HUDEP-2 (cell line): Measurements from ENCODE around the gene FTCDNL1.

Experiments used
- DNase-seq, 76 experiments: peaks; one replicate each; lab custom pipeline; 2025; ENCODE audit not compliant: unreplicated experiment in 76 of 76; lab: John Stamatoyannopoulos, UW

FTCDNL1 gene

DNA sequence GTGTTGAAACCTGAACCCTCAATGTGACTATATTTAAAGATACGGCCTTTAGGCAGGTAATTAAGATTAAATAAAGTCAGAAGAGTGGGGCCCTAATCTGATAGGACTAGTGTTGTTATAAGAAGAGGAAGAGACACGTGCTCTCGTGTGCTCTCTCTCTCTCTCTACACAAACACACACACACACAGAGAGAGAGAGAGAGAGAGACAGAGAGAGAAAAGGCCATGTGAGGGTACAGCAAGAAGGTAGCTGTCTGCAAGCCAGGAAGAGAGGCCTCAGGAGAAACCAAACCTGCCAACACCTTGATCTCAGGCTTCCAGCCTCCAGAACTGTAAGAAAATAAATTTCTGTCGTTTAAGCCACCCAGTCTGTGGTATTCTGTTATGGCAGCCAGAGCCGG is 106.7 kb downstream of the FTCDNL1 start:
- DNase-seq: no peak

DNA sequence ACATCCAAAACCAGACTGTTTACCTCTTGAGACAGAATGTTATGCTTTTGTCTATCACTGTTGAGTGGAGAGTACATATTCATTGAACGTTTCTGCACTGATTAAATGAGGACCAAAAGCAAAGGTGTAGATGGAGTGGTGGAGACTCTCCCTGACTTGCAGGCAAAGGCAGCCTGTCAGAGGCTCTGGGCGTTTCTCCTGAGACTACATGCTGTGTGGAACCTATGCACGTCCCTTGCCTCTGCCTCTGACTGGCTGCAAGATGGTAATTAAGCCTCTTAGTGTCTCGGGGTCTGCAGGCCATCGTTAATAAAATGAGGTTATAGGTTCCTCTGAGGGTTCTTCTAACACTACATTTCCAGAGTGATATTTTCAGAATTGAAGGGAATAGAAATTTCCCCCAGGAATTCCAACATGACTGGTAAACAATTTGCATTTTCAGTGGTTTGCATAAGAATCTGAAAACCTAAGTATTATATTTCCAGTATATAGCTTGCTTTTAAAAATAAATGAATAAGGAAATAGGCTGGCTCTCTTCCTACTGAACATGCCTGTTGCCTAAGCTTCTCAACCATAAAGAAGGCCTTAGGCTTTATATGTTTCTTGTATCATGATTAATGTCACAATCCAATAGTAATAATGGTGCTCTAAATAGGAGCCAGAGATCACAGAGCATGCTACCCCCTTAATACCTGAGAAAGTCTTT is 107.4 kb downstream of the FTCDNL1 start:
- no peak for DNase-seq

DNA sequence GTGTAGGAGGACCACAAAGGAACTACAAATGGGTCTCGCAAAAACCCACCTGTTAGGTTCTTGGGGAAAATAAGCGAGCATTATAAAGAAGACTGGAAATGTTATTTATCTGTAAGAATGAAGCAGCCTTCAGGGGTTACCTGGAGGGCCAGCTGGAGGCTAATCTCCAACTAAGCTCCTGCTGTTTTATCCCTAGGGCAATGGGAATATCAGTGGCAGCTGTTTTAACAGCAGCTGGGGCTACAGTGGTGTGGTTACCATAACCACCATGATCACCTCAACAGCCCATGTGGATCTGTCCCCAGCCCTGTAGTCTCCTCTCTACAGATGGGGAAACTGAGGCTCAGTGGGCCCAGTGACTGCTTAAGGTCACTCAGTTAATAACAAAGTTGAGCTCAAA is 108.1 kb downstream of the FTCDNL1 start:
- no peak for DNase-seq

DNA sequence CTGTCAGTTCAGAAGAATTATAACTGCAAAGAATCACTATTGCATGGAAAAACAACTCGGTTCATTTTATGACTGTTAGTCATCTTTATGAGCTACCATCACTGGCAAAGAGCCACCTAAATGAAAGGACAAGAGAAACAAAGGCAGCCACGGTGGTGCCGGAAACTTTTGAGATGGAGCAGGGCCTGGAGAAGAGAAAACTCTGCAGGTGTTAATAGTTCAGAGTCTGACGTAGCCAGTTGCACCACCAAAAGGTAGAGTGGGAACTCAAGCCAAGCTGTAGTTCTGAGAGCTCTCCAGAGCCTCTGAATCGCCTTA is 110.9 kb downstream of the FTCDNL1 start:
- no peak for DNase-seq

DNA sequence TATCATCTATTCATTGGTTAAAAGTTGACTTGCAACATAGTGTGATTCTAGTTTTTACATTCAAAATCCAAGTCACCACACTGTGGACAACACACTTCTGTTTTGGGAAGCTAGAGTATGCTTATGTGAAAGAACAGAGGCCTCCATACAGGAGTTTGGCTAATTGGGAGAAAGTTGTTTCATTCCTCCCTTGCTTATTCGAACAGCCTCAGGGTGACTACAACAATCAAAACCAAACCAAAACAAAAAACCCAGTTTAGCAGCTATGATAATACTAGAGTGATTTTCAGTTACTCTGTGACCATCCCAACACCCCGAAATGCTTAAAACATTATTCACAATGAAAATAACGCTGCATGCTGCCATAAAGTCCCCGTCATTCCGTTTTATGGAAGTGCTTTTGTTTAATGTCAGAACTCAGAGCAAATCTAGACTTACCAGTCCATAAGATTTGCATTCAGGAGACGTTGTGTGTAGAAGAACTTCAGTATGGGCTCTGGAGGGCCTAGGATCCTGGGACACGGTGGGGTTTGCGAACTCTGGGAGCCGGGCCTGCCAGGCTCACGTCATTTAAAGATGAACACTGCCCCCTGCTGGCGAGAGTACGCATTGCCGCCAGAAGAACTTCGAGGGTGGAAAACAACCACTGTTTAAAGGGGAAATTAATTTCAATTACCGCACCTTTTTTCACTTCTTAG is 111.4 kb downstream of the FTCDNL1 start:
- DNase-seq: peak in 52 of 76 experiments; percentile 1 to 66 (median 28)

DNA sequence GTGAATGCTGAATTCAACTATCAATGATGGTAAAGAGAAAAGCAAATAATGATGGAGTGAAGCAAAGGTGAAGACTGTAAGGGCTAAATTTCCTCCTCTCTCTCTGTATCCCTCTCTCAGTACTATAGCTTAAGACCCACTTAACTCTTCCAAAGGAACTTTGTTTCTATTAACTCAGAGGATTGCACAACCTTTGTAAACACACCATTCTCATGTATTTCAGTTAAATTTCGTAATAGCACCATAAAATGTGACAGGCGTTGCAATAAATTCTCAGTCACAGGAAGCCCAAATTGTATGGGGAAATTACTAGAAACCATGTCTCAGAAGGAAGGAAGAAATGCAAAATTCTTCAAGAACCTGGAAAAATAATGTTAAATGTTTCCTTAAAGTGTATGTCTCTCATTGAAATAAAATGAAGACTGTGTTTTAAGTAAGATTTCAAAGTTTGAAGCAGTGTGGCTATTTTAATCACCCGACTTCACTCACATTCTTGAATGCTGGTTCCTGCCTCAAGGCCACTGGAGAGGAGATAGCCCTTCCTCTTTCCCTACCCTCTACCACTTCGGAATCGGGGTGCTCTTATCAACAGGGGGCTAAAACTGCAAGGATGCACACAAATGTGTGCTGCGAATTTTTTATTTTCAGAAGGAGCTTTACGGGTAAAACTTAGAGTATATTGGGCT is 112.1 kb downstream of the FTCDNL1 start:
- no peak for DNase-seq

DNA sequence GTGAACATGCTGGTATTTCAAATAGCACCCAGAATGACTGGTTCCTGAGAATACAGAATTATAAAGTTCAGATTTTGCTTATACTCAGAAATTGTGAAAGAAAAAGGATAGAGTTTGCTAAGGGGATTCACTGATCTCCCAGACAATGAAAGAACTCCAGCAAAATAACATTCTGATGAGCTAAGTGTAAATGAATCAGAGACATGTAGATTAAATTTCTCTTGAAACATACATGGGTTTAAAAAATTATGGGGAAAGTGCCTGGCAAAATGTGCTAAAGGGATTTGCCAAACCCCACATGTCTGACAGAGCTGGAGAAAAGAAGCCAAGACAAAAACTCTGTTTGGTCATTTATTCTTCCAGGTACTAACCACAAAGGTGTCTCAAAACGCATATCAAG is 116.3 kb downstream of the FTCDNL1 start:
- no peak for DNase-seq

DNA sequence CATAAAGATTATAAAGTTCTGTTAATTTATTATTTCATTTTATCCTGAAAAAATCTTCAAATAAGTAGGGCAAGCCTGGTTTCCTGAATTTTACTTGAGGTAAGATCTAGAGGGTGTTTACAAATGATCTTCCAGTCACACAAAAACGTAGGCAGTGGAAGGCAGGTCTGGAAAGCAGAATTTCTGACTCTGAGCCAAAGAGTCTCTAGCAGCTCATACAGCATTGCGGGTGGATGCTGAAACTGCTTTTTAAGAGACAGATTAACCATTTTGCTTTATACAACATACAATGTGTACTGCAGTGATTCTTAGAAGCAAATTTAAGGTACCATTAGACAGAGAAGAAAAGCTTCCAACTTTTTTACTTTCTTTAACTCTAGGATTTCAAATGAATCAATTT is 117.0 kb downstream of the FTCDNL1 start:
- no peak for DNase-seq

DNA sequence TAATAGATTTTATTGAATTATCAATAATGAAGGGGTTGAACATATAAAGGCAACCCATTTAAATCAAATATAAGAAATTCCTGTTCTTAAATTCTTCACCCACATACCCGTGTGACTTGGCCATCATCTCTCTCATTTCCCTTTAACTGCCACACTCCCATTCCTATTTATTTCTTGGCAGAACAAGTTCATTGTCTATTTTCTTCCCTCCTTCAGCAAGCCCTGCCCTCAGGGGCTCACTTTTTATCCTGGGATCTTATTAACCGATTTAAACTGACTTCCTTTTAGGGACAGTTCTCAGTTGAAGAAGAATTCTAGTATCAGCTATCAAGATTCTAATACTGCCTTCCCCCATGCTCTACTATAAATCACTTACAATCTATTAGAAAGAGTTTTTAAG is 123.2 kb downstream of the FTCDNL1 start:
- no peak for DNase-seq

DNA sequence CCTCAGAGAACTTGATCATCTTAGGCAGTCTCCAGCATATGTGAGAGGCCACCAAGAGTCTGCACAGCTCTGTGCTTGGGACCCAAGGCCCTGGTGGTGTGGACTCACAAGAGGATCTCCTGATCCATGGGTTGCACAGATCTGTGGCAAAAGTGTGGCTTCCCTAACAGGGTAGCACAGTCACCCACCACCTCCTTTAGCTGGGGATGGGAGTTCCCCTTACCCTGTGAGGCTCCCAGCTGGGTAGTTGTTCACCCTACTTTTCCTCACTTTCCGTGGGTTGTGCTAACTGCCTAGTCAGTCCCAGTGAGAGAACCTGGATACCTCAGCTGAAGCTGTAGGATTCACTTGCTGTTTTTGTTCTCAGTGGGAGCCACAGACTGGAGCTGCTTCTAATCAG is 123.7 kb downstream of the FTCDNL1 start:
- no peak for DNase-seq

DNA sequence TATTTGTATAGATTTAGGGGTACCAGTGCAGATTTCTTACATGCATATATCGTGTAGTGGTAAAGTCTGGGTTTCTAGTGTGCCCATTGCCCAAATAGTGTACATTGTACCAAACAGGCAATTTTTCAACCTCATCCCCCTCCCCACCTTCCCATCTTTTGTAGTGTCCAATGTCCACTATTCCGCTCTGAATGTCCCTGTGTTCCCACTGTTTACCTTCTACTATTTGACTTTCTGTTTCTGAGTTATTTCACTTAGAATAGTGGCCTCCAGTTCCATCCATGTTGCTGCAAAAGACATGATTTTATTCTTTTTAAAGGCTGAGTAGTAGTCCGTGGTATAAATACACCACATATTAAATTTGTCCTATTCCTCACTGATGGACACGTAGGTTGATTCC is 132.9 kb downstream of the FTCDNL1 start:
- no peak for DNase-seq

DNA sequence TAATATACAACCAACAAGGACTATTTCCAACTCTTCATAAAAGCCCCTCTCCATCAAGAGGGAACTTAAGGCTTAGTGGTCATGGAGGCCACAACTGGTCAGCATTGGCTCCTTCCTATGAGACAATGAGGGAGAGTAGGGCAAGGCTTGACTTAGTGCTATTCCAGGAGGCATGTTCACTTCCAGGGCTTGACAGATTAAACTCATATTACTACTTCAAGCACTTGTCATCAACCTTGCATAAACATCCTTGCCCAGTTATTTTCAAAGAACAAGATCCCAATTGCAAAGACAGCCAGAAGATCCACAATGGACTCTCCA is 133.4 kb downstream of the FTCDNL1 start:
- DNase-seq: no peak

DNA sequence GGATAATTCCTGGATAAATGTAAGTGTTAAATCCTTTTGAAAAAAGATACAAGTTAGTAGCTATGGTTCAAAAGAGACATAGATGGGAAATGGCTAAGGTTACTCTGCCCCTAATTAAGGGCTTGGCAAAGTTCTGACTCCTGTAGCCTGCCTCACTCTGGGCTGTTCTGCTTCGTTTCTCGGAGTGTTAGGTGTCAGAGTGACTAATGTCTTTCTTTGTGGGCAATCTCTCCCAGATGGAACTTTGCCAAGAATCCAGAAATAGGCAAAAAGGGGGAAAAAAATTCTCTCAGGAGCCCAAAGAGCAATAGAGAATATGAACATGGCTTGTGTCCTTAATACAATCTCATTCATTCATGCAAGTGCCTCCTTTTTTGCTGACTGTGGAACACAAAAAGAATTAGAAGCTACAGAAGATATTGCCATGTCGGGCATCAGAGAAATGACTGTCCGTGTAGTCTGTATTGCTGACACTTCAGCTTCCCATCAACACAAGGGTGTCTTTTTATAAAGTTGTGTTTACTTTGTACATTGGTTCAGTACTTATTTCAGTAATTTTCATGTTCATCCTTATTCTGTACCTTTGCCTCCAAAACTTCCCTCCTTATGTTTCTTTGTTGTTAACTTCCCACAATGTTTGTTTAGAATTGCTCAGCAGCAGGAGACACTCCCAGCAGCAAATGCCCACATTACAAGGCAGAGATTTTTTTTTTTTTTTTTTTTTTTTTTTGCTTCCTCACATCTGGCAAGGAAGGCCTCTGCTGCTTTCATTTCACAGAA is 134.0 kb downstream of the FTCDNL1 start:
- no peak for DNase-seq

DNA sequence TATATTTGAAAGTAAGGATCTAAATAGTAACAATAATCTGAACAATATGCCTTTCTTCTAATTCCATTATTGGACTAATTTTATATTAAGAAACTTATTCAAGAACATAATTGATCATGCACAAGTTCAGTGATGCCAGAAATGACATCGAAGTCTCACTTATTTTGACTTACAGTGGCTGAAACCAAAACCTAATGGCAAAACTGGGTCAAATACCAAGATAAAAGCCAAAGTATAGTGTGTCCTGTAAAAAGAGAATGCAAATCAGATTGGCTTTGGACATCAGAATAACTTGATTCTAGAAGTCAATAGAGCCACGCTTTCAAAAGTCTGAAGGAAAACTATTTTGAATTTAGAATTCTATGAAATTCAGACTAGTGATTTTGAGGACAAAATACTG is 137.2 kb downstream of the FTCDNL1 start:
- DNase-seq: no peak

DNA sequence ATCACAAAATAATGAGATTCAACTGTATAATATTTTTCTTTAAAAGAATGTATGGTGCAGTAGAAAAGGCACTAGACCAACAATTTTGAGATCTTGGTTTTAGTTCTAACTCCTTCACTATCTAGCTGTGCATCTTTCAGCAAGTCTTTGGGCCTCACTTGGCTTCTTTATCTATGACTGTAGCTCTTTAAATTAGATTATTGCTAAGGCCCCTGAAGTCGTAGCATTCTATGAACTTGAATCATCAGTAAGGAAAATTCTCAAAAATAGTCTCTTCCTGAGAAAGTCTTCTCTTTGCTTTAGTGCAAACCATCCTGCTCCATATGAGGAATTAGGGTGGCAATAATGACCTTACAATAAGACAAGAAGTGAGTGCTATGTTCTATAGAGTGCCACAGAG is 140.4 kb downstream of the FTCDNL1 start:
- DNase-seq: no peak
